ENCODE data around the gene LIX1L. TPM values are rescaled to one million over a fixed set of nuclear protein-coding genes. Genes with fewer than 3 reads are reported as not detected.

LIX1L gene
- polyA plus RNA-seq, 1 donor (not counting 4 experiments of a cell fraction or from before 2014, with no cell fraction given), result 20.0 TPM

GRCh38 chr1:145937436-145937835, 20.4 kb downstream of the LIX1L start:
- Histone ChIP-seq H3K36me3 (ENCODE audit: control insufficient read depth in 2 of 2, extremely low read depth in 1 of 2, insufficient read depth in 2 of 2, low read length in 2 of 2) (no peaks in the 10 kb centered on the region), H3K79me2 (ENCODE audit: control insufficient read depth, insufficient read depth, low read length) (no peaks in the 10 kb centered on the region), H3K9me1 (ENCODE audit: control insufficient read depth, extremely low read depth, insufficient read depth, low read length) (no peaks in the 10 kb centered on the region), H3K27ac (ENCODE audit: control insufficient read depth, insufficient read depth, low read length) (no peak overlapping the region), H3K4me1 (ENCODE audit: control insufficient read depth, extremely low read depth, insufficient read depth, low read length) (no peaks in the 10 kb centered on the region), H2AFZ (ENCODE audit: control insufficient read depth, low read length) (no peak overlapping the region), H3K9me3 (ENCODE audit: control insufficient read depth, low read depth, low read length) (no peaks in the 10 kb centered on the region), H3K9ac (ENCODE audit: control insufficient read depth, extremely low read depth, insufficient read depth, low read length) (no peak overlapping the region), H4K20me1 (ENCODE audit: control insufficient read depth, extremely low read depth, insufficient read depth, low read length) (no peaks in the 10 kb centered on the region), H3K4me2 (ENCODE audit: control insufficient read depth, extremely low read depth, insufficient read depth, low read depth, low read length) (no peak overlapping the region), H3K4me3 (ENCODE audit: control insufficient read depth in 2 of 3, extremely low read depth in 1 of 3, insufficient read depth in 2 of 3, low read depth in 1 of 3, low read length in 3 of 3) (no peak overlapping the region), H3K27me3 (ENCODE audit: control insufficient read depth, extremely low read depth, insufficient read depth, low read length) (no peaks in the 10 kb centered on the region)
- dilution Hi-C loops (cut with MboI; ENCODE audit: extremely low pct_ligation_motif_present, low sequenced_read_pairs), result no loop called here
- DNase-seq (ENCODE audit: low read depth, low spot score) (no peak), FAIRE-seq (no peak)
- TF ChIP-seq CTCF (optimal IDR thresholded peaks at IDR 0.05 in 1 of 3, IDR thresholded peaks at IDR 0.05 in 1 of 3, conservative IDR thresholded peaks at IDR 0.05 in 1 of 3; ENCODE audit: extremely low read depth in 1 of 3, insufficient read depth in 2 of 3, low read length in 3 of 3) (no peak), EZH2 (IDR thresholded peaks at IDR 0.05; ENCODE audit: low read length) (no peak)

GRCh38 chr1:145936247-145936646, 21.6 kb downstream of the LIX1L start:
- Histone ChIP-seq H3K4me3 (ENCODE audit: control insufficient read depth in 2 of 3, extremely low read depth in 1 of 3, insufficient read depth in 2 of 3, low read depth in 1 of 3, low read length in 3 of 3) (no peak overlapping the region), H2AFZ (ENCODE audit: control insufficient read depth, low read length) (no peak overlapping the region), H3K36me3 (ENCODE audit: control insufficient read depth in 2 of 2, extremely low read depth in 1 of 2, insufficient read depth in 2 of 2, low read length in 2 of 2) (no peaks in the 10 kb centered on the region), H3K9ac (ENCODE audit: control insufficient read depth, extremely low read depth, insufficient read depth, low read length) (no peak overlapping the region), H3K27me3 (ENCODE audit: control insufficient read depth, extremely low read depth, insufficient read depth, low read length) (no peaks in the 10 kb centered on the region), H3K79me2 (ENCODE audit: control insufficient read depth, insufficient read depth, low read length) (no peaks in the 10 kb centered on the region), H3K9me3 (ENCODE audit: control insufficient read depth, low read depth, low read length) (no peaks in the 10 kb centered on the region), H3K4me1 (ENCODE audit: control insufficient read depth, extremely low read depth, insufficient read depth, low read length) (no peaks in the 10 kb centered on the region), H3K4me2 (ENCODE audit: control insufficient read depth, extremely low read depth, insufficient read depth, low read depth, low read length) (no peak overlapping the region), H4K20me1 (ENCODE audit: control insufficient read depth, extremely low read depth, insufficient read depth, low read length) (no peaks in the 10 kb centered on the region), H3K9me1 (ENCODE audit: control insufficient read depth, extremely low read depth, insufficient read depth, low read length) (no peaks in the 10 kb centered on the region), H3K27ac (ENCODE audit: control insufficient read depth, insufficient read depth, low read length) (no peak overlapping the region)
- FAIRE-seq (no peak), DNase-seq (ENCODE audit: low read depth, low spot score) (no peak)
- dilution Hi-C loops (cut with MboI; ENCODE audit: extremely low pct_ligation_motif_present, low sequenced_read_pairs), result no loop called here
- TF ChIP-seq CTCF (optimal IDR thresholded peaks at IDR 0.05 in 1 of 3, IDR thresholded peaks at IDR 0.05 in 1 of 3, conservative IDR thresholded peaks at IDR 0.05 in 1 of 3; ENCODE audit: extremely low read depth in 1 of 3, insufficient read depth in 2 of 3, low read length in 3 of 3) (no peak), EZH2 (IDR thresholded peaks at IDR 0.05; ENCODE audit: low read length) (no peak)
